HEK293 (cell line): Measurements from ENCODE around the gene MLH1.
"Not testable (repeated sequence)": the region's sequence is repeated elsewhere in the genome, so short reads cannot be mapped to it uniquely, and the experiment has no call there.

Source experiments
- BCL11A ChIP-seq: fragments of 450-650 bp; formaldehyde crosslinking; IDR thresholded peaks from 2 replicates; pipeline ENCODE4 v1.5.1; 2016; ENCODE audit warnings: low read depth, missing biosample characterization, missing genetic modification characterization
- ZNF311 ChIP-seq: fragments of 450-650 bp; formaldehyde crosslinking; IDR thresholded peaks from 2 replicates; pipeline ENCODE4 v1.5.1; 2017; ENCODE audit warnings: missing biosample characterization, missing genetic modification characterization, borderline replicate concordance

GRCh38 chr3:36963008-36963407 is 30.3 kb upstream of the MLH1 start:
- not testable (repeated sequence) for TF ChIP-seq BCL11A; ZNF311 (tag by site-specific recombination)
